HuH-7 (cell line): ENCODE measurements around the gene KRT28.
A peak's percentile ranks its signal among the peaks of the same experiment; 100 is the strongest.
"Not testable (repeated sequence)": the region's sequence is repeated elsewhere in the genome, so short reads cannot be mapped to it uniquely, and the experiment has no call there.

Experiments used
- DNase-seq: peaks from one replicate; pipeline ENCODE4 v3.0.0; 2011; ENCODE audit warnings: low spot score

Gene KRT28

GRCh38 chr17:40818733-40819527 lies 19.2 kb upstream of the KRT28 start:
- peak; percentile 43 for DNase-seq

- no peak for DNase-seq
Measured at GRCh38 chr17:40818343-40818732, 18.6 kb upstream of the KRT28 start.

GRCh38 chr17:40817103-40817682 lies 17.4 kb upstream of the KRT28 start:
- no peak for DNase-seq

GRCh38 chr17:40816569-40816968 lies 16.8 kb upstream of the KRT28 start:
- DNase-seq = no peak

GRCh38 chr17:40815381-40815780 lies 15.6 kb upstream of the KRT28 start:
- DNase-seq = no peak

GRCh38 chr17:40814657-40815056 lies 14.9 kb upstream of the KRT28 start:
- not testable (repeated sequence) for DNase-seq

GRCh38 chr17:40813804-40814203 lies 14.0 kb upstream of the KRT28 start:
- no peak for DNase-seq

GRCh38 chr17:40812639-40813038 lies 12.9 kb upstream of the KRT28 start:
- DNase-seq = no peak

GRCh38 chr17:40810494-40810893 lies 10.7 kb upstream of the KRT28 start:
- no peak for DNase-seq

GRCh38 chr17:40809721-40810421 lies 10.1 kb upstream of the KRT28 start:
- no peak for DNase-seq

- no peak for DNase-seq
Measured at GRCh38 chr17:40806131-40806530, 6.4 kb upstream of the KRT28 start.

GRCh38 chr17:40803617-40804082 lies 3.9 kb upstream of the KRT28 start:
- DNase-seq = peak; percentile 84

GRCh38 chr17:40801157-40801556 lies 1.4 kb upstream of the KRT28 start:
- DNase-seq = no peak

GRCh38 chr17:40800381-40800780 lies 622 bp upstream of the KRT28 start:
- no peak for DNase-seq

GRCh38 chr17:40796846-40797245 lies 2.9 kb downstream of the KRT28 start:
- no peak for DNase-seq

GRCh38 chr17:40795019-40795667 lies 4.6 kb downstream of the KRT28 start:
- DNase-seq = no peak

- DNase-seq = no peak
Measured at GRCh38 chr17:40794466-40794865, 5.3 kb downstream of the KRT28 start.

GRCh38 chr17:40793832-40794231 lies 5.9 kb downstream of the KRT28 start:
- DNase-seq = no peak

- DNase-seq = peak; percentile 35
Measured at GRCh38 chr17:40791787-40792436, 7.8 kb downstream of the KRT28 start.

- no peak for DNase-seq
Measured at GRCh38 chr17:40791111-40791510, 8.6 kb downstream of the KRT28 start.

- no peak for DNase-seq
Measured at GRCh38 chr17:40782450-40782849, 17.3 kb downstream of the KRT28 start, which contains the start of gene KRT27. TSS of gene KRT27 (minus strand) at chr17:40782550. CDS start at chr17:40782493, 57 bp downstream.
